Esophagus mucosa (tissue), 1 donor: ENCODE measurements around the gene CARD16. TPM values are rescaled to one million over a fixed set of nuclear protein-coding genes. Genes with fewer than 3 reads are reported as not detected.

Experiments used
- total RNA-seq: library from RNA; stranded (reverse); gene quantifications from one replicate; pipeline ENCODE4 v1.2.4, GENCODE V29; 2023
- donor health status: DM: yes; HTN: yes; CAD: no.

The CARD16 gene
- total RNA-seq, 1 donor from 2014 or later: 14.0 TPM

Other genes starting within 250 kb of the CARD16 start
- gene CASP12, start 146.9 kb downstream of the CARD16 start, total RNA-seq: not detected
- gene CASP4, start 76.8 kb downstream of the CARD16 start, total RNA-seq: 77.3 TPM
- gene CASP5, start 22.2 kb downstream of the CARD16 start, total RNA-seq: not detected
- gene CASP1, start 10.2 kb downstream of the CARD16 start, total RNA-seq: 58.8 TPM
- gene CARD18, start 94.4 kb upstream of the CARD16 start, total RNA-seq: 4.4 TPM